Fibroblast of the aortic adventitia (primary cell): Measurements from ENCODE around the gene TBC1D7. TPM values are rescaled to one million over a fixed set of nuclear protein-coding genes. Genes with fewer than 3 reads are reported as not detected.

Experiments
- DNase-seq: peaks from one replicate; pipeline ENCODE4 v3.0.0-alpha.2; 2010; ENCODE audit warnings: low read depth
- H3K4me3 ChIP-seq: 2 replicates; pipeline ENCODE4 v1.5.1; 2011; ENCODE audit warnings: low read depth, mild to moderate bottlenecking, control low read depth, low read length, moderate library complexity
- CTCF ChIP-seq: IDR thresholded peaks from 2 replicates; pipeline ENCODE4 v1.5.1; 2011; ENCODE audit warnings: mild to moderate bottlenecking, low read length, control low read depth, inconsistent platforms; ENCODE audit not compliant: insufficient read depth
- total RNA-seq: library from RNA; depleted of rRNA; stranded (reverse); fragments of >200 nt; gene quantifications from 2 replicates; pipeline ENCODE4 v1.2.3, GENCODE V29; 2012; ENCODE audit warnings: low replicate concordance

TBC1D7 gene
- total RNA-seq, 1 donor = 15.8 TPM

- DNase-seq = peak; percentile 33
- no peak overlapping the region for H3K4me3 ChIP-seq
- no peak for TF ChIP-seq CTCF
These were observed 21.6 kb upstream of the TBC1D7 start for GRCh38 chr6:13349811-13350506.

DNA sequence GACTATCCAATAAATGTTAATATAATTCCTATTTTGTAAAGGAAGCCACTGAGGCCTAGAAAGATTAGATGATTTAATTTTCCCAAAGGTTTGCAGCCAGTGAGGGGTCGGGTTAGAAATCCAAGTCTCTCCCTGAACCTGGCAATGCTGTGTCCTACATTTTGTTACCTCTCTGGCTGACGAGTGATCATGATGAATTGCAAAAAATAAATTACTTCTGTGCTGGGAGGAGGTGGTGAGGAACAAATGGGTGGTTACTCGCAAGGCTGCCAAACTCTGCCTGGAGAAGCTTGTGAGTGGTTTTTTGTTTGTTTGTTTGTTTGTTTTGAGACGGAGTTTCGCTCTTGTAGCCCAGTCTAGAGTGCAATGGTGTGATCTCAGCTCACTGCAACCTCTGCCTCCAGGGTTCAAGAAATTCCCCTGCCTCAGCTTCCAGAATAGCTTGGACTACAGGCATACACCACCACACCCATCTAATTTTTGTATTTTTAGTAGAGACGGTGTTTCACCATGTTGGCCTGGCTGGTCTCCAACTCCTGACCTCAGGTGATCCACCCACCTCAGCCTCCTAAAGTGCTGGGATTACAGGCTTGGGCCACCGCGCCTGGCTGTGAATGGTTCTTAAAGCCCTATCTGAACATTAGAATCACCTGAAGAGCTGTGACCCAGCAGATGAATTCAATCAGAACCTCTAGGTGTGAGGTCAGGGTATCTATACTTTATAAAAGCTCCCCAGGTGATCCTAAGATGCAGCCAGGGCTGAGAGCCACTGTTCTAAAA lies 20.2 kb upstream of the TBC1D7 start:
- no peak overlapping the region for H3K4me3 ChIP-seq
- DNase-seq = no peak
- no peak for TF ChIP-seq CTCF

GRCh38 chr6:13346245-13346644 lies 17.9 kb upstream of the TBC1D7 start:
- H3K4me3 ChIP-seq = no peak overlapping the region
- no peak for DNase-seq
- no peak for TF ChIP-seq CTCF

GRCh38 chr6:13342414-13343019 lies 14.2 kb upstream of the TBC1D7 start:
- TF ChIP-seq CTCF = no peak
- DNase-seq = no peak
- no peak overlapping the region for H3K4me3 ChIP-seq

DNA sequence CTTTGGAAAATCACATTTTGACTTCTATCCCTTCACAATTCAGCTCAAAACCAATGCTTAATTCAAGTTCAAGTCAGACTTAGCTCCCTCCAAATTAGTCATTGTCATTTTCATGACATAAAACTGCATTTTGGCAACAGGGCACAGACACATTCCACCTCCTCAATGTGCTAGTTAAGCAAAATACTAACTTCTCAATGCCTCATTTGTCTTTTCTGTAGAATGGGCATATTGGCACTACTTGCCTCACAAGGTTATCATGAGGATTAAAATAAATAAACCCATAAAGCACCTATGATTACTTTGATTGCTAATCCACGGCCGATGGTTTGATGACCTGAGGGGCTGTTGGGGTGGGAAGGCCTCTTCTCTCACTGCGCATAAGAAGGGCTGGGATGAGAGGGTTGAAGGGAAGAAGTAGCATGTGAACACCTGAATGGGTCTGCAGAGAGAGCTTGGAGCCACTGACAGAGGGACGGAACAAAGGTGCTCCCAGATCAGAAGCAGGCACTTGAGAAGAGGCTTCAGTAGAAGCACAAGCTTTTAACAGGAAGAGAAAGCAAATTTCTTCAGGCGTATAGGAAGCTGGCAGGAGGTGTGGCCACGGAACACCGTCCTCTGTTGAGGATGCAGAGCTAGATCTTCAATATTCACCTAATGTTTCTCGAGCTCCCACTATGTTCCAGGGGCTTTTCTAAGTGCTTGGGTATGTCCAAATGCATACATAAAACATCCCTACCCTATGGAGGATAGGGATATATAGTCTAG lies 11.7 kb upstream of the TBC1D7 start:
- no peak for DNase-seq
- TF ChIP-seq CTCF = no peak
- H3K4me3 ChIP-seq = no peak overlapping the region

DNA sequence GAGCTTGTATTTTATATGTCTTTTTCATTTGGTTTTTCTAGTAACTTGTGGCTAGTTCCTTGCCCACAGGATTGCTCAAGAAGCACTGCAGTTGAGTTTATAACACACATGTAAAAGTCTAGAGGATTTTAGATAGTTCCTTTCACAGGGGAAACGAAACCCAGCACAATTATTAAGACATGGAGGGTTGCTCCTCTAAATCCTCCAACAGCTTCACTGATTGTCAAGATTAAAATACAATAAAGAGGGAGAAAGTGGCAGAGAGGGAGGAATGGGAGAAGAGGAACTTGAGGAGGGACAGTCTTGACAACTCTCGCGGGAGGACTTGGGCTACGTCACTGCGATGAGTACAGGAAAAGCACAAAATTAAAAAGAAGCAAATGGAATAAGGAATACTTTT lies 9.7 kb upstream of the TBC1D7 start:
- no peak for TF ChIP-seq CTCF
- H3K4me3 ChIP-seq = no peak overlapping the region
- DNase-seq = no peak
